ENCODE data around the gene KLHL12. TPM values are rescaled to one million over a fixed set of nuclear protein-coding genes. Genes with fewer than 3 reads are reported as not detected.
"Not testable (repeated sequence)": the region's sequence is repeated elsewhere in the genome, so short reads cannot be mapped to it uniquely, and the experiment has no call there.

Gene KLHL12
- polyA plus RNA-seq, 1 donor, result 25.9 TPM

GRCh38 chr1:202951437-202951836 is 24.4 kb upstream of the KLHL12 start:
- Histone ChIP-seq H3K4me1 (ENCODE audit: control insufficient read depth, insufficient read depth, low read length) (peaks cover 7% of the 10 kb centered on the region), H3K9me3 (ENCODE audit: control insufficient read depth, low read depth, low read length) (no peaks in the 10 kb centered on the region), H3K27me3 (ENCODE audit: control insufficient read depth, insufficient read depth, low read length) (no peaks in the 10 kb centered on the region), H3K36me3 (ENCODE audit: control insufficient read depth, insufficient read depth, low read length) (peaks cover 31% of the 10 kb centered on the region), H3K27ac (ENCODE audit: low read length) (no peak overlapping the region), H3K4me3 (ENCODE audit: low read length) (no peak overlapping the region)
- DNase-seq, result no peak
- WGBS (ENCODE audit: insufficient coverage, low lambda C conversion rate), result no CpG with 5 or more reads among the region's 2 CpGs

GRCh38 chr1:202945483-202945882 is 18.4 kb upstream of the KLHL12 start:
- Histone ChIP-seq H3K4me3 (ENCODE audit: low read length) (no peak overlapping the region), H3K36me3 (ENCODE audit: control insufficient read depth, insufficient read depth, low read length) (peaks cover 70% of the 10 kb centered on the region)
- no peak for DNase-seq

DNA sequence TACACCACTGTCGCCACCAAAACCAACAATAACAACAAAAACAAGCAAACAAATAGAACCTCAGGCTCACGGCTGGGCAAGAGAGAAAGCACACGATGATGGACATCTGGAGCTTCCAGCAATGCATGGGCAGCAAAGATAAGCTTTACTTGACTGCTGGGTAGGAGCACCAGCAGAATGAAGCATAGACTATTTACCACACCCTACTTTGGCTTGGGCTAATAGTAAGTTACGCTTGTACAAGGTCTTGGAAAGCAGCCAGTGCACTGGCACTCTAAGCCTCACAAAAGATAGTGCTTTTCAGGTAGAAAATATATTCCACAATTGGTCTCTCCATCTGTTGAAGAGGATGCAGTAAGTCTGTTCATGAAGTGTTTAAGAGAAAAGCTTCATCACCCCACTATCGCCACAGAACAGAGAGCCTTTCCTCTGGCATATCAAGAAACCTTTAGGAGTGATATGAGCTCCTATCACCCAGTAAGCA is 17.4 kb upstream of the KLHL12 start:
- WGBS (ENCODE audit: insufficient coverage, low lambda C conversion rate), result no CpG with 5 or more reads among the region's 5 CpGs

More at GRCh38 chr1:202945483-202945882, 18.4 kb upstream of the KLHL12 start:
- no peaks in the 10 kb centered on the region for H3K27me3 ChIP-seq (ENCODE audit: control insufficient read depth, insufficient read depth, low read length)
- H3K27ac ChIP-seq (ENCODE audit: low read length), result no peak overlapping the region
- WGBS (ENCODE audit: insufficient coverage, low lambda C conversion rate), result 100% methylated on average over 1 of the region's 2 CpGs
- H3K4me1 ChIP-seq (ENCODE audit: control insufficient read depth, insufficient read depth, low read length), result no peaks in the 10 kb centered on the region
- no peaks in the 10 kb centered on the region for H3K9me3 ChIP-seq (ENCODE audit: control insufficient read depth, low read depth, low read length)

DNA sequence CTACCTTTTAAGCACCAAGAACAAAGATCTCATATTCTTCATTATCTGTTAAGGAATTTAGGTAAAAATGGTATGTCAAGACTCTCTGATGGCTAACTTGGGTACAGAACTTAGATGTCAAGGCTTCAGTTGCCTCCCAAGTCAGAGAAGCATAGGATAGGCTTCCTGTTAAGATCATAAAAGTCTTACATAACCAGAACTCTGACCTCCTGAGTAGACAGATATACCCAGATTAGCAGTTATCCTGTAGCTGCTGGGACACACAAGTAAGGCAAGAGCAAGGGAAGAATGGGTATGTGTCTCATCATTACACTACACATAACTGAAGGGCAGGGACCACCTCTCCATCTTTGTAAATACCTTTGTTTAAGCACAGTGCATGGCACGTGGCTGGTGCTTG is 15.4 kb upstream of the KLHL12 start:
- Histone ChIP-seq H3K36me3 (ENCODE audit: control insufficient read depth, insufficient read depth, low read length) (peaks cover 50% of the 10 kb centered on the region), H3K27me3 (ENCODE audit: control insufficient read depth, insufficient read depth, low read length) (no peaks in the 10 kb centered on the region), H3K9me3 (ENCODE audit: control insufficient read depth, low read depth, low read length) (no peaks in the 10 kb centered on the region), H3K4me3 (ENCODE audit: low read length) (no peak overlapping the region), H3K4me1 (ENCODE audit: control insufficient read depth, insufficient read depth, low read length) (no peaks in the 10 kb centered on the region), H3K27ac (ENCODE audit: low read length) (no peak overlapping the region)
- WGBS (ENCODE audit: insufficient coverage, low lambda C conversion rate), result no CpG with 5 or more reads among the region's 1 CpG
- DNase-seq, result peak; percentile 43 to 72

More for the DNA sequence above, 17.4 kb upstream of the KLHL12 start:
- H3K9me3 ChIP-seq (ENCODE audit: control insufficient read depth, low read depth, low read length), result no peaks in the 10 kb centered on the region
- H3K4me3 ChIP-seq (ENCODE audit: low read length), result no peak overlapping the region
- no peak overlapping the region for H3K27ac ChIP-seq (ENCODE audit: low read length)
- H3K36me3 ChIP-seq (ENCODE audit: control insufficient read depth, insufficient read depth, low read length), result peaks cover 64% of the 10 kb centered on the region
- no peak for DNase-seq
- no peaks in the 10 kb centered on the region for H3K27me3 ChIP-seq (ENCODE audit: control insufficient read depth, insufficient read depth, low read length)
- H3K4me1 ChIP-seq (ENCODE audit: control insufficient read depth, insufficient read depth, low read length), result no peaks in the 10 kb centered on the region

- Histone ChIP-seq H3K9me3 (ENCODE audit: control insufficient read depth, low read depth, low read length) (no peaks in the 10 kb centered on the region), H3K4me3 (ENCODE audit: low read length) (no peak overlapping the region), H3K36me3 (ENCODE audit: control insufficient read depth, insufficient read depth, low read length) (peaks cover 47% of the 10 kb centered on the region), H3K27me3 (ENCODE audit: control insufficient read depth, insufficient read depth, low read length) (no peaks in the 10 kb centered on the region), H3K4me1 (ENCODE audit: control insufficient read depth, insufficient read depth, low read length) (no peaks in the 10 kb centered on the region), H3K27ac (ENCODE audit: low read length) (no peak overlapping the region)
- DNase-seq, result no peak
- WGBS (ENCODE audit: insufficient coverage, low lambda C conversion rate), result no CpG with 5 or more reads among the region's 4 CpGs
Measured at GRCh38 chr1:202941372-202941771, 14.3 kb upstream of the KLHL12 start.

GRCh38 chr1:202940561-202940960 is 13.5 kb upstream of the KLHL12 start:
- Histone ChIP-seq H3K27me3 (ENCODE audit: control insufficient read depth, insufficient read depth, low read length) (no peaks in the 10 kb centered on the region), H3K27ac (ENCODE audit: low read length) (no peak overlapping the region), H3K4me3 (ENCODE audit: low read length) (no peak overlapping the region), H3K9me3 (ENCODE audit: control insufficient read depth, low read depth, low read length) (no peaks in the 10 kb centered on the region), H3K36me3 (ENCODE audit: control insufficient read depth, insufficient read depth, low read length) (peaks cover 38% of the 10 kb centered on the region), H3K4me1 (ENCODE audit: control insufficient read depth, insufficient read depth, low read length) (no peaks in the 10 kb centered on the region)
- no peak for DNase-seq

DNA sequence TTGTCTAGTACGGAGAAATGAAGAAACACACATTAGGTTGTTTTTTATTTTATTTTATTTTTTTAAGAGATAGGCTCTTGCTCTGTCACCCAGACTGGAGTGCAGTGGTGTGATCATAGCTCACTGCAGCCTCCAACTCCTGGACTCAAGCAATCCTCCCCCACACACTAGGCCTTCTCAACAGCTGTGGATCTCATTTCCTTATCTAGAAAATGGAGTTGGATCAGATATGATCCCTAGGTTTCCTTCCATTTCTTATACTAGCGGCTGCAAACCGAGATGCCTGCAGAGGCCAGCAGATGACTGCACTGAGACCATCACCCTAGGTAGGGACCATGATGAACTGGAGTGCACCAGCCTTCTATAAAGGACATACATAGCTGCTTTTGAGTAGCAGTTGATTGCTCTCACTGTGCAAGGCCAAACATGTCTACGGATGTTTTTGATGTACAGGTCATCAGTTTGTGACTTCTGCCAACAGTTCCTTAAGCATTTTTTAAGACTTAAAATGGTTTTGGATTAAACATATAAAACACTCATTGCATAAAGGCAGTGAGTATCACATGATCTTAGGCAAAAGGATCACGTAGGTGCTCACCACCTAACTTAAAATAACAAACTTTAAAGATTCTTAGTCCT is 11.4 kb upstream of the KLHL12 start:
- Histone ChIP-seq H3K36me3 (ENCODE audit: control insufficient read depth, insufficient read depth, low read length) (peaks cover 19% of the 10 kb centered on the region), H3K4me1 (ENCODE audit: control insufficient read depth, insufficient read depth, low read length) (no peaks in the 10 kb centered on the region), H3K27ac (ENCODE audit: low read length) (no peak overlapping the region), H3K4me3 (ENCODE audit: low read length) (no peak overlapping the region), H3K9me3 (ENCODE audit: control insufficient read depth, low read depth, low read length) (no peaks in the 10 kb centered on the region), H3K27me3 (ENCODE audit: control insufficient read depth, insufficient read depth, low read length) (no peaks in the 10 kb centered on the region)
- no peak for DNase-seq
- WGBS (ENCODE audit: insufficient coverage, low lambda C conversion rate), result no CpG with 5 or more reads among the region's 5 CpGs

GRCh38 chr1:202936409-202936808 is 9.4 kb upstream of the KLHL12 start:
- not testable (repeated sequence) for H3K4me1 ChIP-seq (ENCODE audit: control insufficient read depth, insufficient read depth, low read length); H3K9me3 ChIP-seq (ENCODE audit: control insufficient read depth, low read depth, low read length); H3K4me3 ChIP-seq (ENCODE audit: low read length); H3K27me3 ChIP-seq (ENCODE audit: control insufficient read depth, insufficient read depth, low read length); DNase-seq; H3K27ac ChIP-seq (ENCODE audit: low read length); H3K36me3 ChIP-seq (ENCODE audit: control insufficient read depth, insufficient read depth, low read length)
- WGBS (ENCODE audit: insufficient coverage, low lambda C conversion rate), result no CpG with 5 or more reads among the region's 6 CpGs

DNA sequence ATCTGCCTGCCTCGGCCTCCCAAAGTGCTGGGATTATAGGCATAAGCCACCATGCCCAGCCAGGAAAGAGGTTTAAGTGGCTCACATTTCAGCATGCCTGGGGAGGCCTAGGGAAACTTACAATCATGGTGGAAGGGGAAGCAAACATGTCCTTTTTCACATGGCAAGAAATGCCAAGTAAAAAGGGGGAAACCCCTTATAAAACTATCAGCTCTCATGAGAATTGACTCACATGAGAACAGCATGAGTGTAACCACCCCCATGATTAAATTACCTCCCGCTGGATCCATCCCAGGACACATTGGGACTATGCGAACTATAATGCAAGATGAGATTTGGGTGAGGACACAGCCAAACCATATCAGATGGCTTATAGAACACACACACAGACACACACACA is 8.8 kb upstream of the KLHL12 start:
- no peak overlapping the region for H3K4me3 ChIP-seq (ENCODE audit: low read length)
- H3K9me3 ChIP-seq (ENCODE audit: control insufficient read depth, low read depth, low read length), result no peaks in the 10 kb centered on the region
- WGBS (ENCODE audit: insufficient coverage, low lambda C conversion rate), result no CpG with 5 or more reads among the region's 3 CpGs

DNA sequence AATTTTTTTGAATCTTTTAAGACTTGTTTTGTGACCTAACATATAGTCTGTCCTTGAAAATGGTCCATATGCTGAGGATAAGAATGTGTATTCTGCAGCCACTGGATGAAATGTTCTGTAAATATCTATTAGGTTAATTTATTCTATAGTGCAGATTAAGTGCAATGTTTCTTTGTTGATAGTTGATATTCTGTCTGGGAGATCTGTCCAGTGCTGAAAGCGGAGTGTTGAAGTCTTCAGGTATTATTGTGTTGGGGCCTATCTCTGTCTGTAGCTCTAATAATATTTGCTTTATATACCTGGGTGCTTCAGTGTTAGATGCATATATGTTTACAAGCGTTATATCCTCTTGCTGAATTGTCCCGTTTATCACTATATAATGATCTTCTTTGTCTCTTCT is 7.7 kb upstream of the KLHL12 start:
- no peaks in the 10 kb centered on the region for H3K27me3 ChIP-seq (ENCODE audit: control insufficient read depth, insufficient read depth, low read length)
- no peaks in the 10 kb centered on the region for H3K4me1 ChIP-seq (ENCODE audit: control insufficient read depth, insufficient read depth, low read length)
- WGBS (ENCODE audit: insufficient coverage, low lambda C conversion rate), result 88% methylated on average over 2 of the region's 3 CpGs
- DNase-seq, result no peak
- no peak overlapping the region for H3K4me3 ChIP-seq (ENCODE audit: low read length)
- H3K36me3 ChIP-seq (ENCODE audit: control insufficient read depth, insufficient read depth, low read length), result no peaks in the 10 kb centered on the region
- no peak overlapping the region for H3K27ac ChIP-seq (ENCODE audit: low read length)
- H3K9me3 ChIP-seq (ENCODE audit: control insufficient read depth, low read depth, low read length), result no peaks in the 10 kb centered on the region

More for the DNA sequence above, 8.8 kb upstream of the KLHL12 start:
- DNase-seq, result no peak
- Histone ChIP-seq H3K27ac (ENCODE audit: low read length) (no peak overlapping the region), H3K36me3 (ENCODE audit: control insufficient read depth, insufficient read depth, low read length) (peaks cover under 1% of the 10 kb centered on the region), H3K27me3 (ENCODE audit: control insufficient read depth, insufficient read depth, low read length) (no peaks in the 10 kb centered on the region), H3K4me1 (ENCODE audit: control insufficient read depth, insufficient read depth, low read length) (no peaks in the 10 kb centered on the region)

DNA sequence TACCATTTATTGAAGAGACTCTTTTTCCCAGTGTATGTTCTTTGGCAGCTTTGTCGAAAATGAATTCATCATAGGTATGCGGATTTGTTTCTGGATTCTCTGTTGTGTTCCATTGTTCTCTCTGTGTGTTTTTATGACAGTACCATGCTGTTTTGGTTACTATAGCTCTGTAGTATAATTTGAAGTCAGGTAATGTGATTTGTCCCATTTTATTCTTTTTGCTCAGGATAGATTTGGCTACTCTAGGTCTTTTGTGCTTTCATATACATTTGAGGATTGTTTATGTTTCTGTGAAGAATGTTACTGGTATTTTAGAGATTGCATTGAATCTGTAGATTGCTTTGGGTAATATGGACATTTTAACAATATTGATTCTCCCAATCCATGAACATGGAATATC is 5.4 kb upstream of the KLHL12 start:
- no peak for DNase-seq
- no peaks in the 10 kb centered on the region for H3K4me1 ChIP-seq (ENCODE audit: control insufficient read depth, insufficient read depth, low read length)
- no peaks in the 10 kb centered on the region for H3K27me3 ChIP-seq (ENCODE audit: control insufficient read depth, insufficient read depth, low read length)
- no peak overlapping the region for H3K4me3 ChIP-seq (ENCODE audit: low read length)
- H3K27ac ChIP-seq (ENCODE audit: low read length), result no peak overlapping the region
- no peaks in the 10 kb centered on the region for H3K36me3 ChIP-seq (ENCODE audit: control insufficient read depth, insufficient read depth, low read length)
- WGBS (ENCODE audit: insufficient coverage, low lambda C conversion rate), result 100% methylated on average over 1 of the region's 2 CpGs
- H3K9me3 ChIP-seq (ENCODE audit: control insufficient read depth, low read depth, low read length), result no peaks in the 10 kb centered on the region
